Measurements from ENCODE around the gene DNAAF9. TPM values are rescaled to one million over a fixed set of nuclear protein-coding genes. Genes with fewer than 3 reads are reported as not detected.

The DNAAF9 gene
- total and polyA plus RNA-seq, 2 of the 4 experiments (the other 2 are of a cell fraction), result 7.9 to 8.2 TPM

GRCh38 chr20:3434232-3434631, 26.8 kb upstream of the DNAAF9 start:
- in situ Hi-C loops (cut with MboI; ENCODE audit: low sequenced_read_pairs) (no loop called here), dilution Hi-C loops (cut with HindIII; ENCODE audit: low sequenced_read_pairs, unreplicated experiment) (no loop called here), intact Hi-C loops (cut with micrococcal nuclease) (no loop called here)
- no TSS peak for BruUV-seq (replicated peaks)
- no peak overlapping the region for H3K4ac ChIP-seq (ENCODE audit: low read depth, low read length)
- no peak overlapping the region for H2AK5ac ChIP-seq (ENCODE audit: low read depth, low read length)
- H3K9me1 ChIP-seq (ENCODE audit: insufficient read depth, low read length), result no peaks in the 10 kb centered on the region
- no peak overlapping the region for H2BK20ac ChIP-seq (ENCODE audit: low read depth, low read length)
- no peak overlapping the region for H3K14ac ChIP-seq (replicated peaks; ENCODE audit: low read depth, low read length)
- H3K79me1 ChIP-seq (ENCODE audit: low read depth in 1 of 2, low read length in 2 of 2), result no peaks in the 10 kb centered on the region
- H3K18ac ChIP-seq (ENCODE audit: low read depth, low read length), result no peak overlapping the region
- no peak overlapping the region for H3K4me3 ChIP-seq (ENCODE audit: insufficient read depth, low read depth, low read length)
- H4K5ac ChIP-seq (ENCODE audit: low read depth, low read length), result no peak overlapping the region
- no peak overlapping the region for H2BK5ac ChIP-seq (ENCODE audit: low read depth, low read length, poor library complexity, severe bottlenecking)
- H4K8ac ChIP-seq (ENCODE audit: low read depth in 2 of 2, low read length in 2 of 2), result no peak overlapping the region
- DNase-seq (no peak), ATAC-seq (ENCODE audit: low read depth) (no peak)
- H3K4me1 ChIP-seq (ENCODE audit: control insufficient read depth, insufficient read depth, low read length), result no peaks in the 10 kb centered on the region
- H3K27ac ChIP-seq (ENCODE audit: insufficient read depth, low read length), result no peak overlapping the region
- H3K27me3 ChIP-seq (ENCODE audit: control insufficient read depth, insufficient read depth, low read length), result peaks cover 2% of the 10 kb centered on the region
- H3K9me3 ChIP-seq (ENCODE audit: control insufficient read depth, insufficient read depth, low read length), result no peaks in the 10 kb centered on the region
- no peak overlapping the region for H3K4me2 ChIP-seq (ENCODE audit: low read depth, low read length)
- H3K56ac ChIP-seq (ENCODE audit: extremely low read depth, insufficient read depth, low read length), result no peak overlapping the region
- H3K9ac ChIP-seq (ENCODE audit: low read depth, low read length), result no peak overlapping the region
- CTCF ChIA-PET, result no interaction called here
- H2BK120ac ChIP-seq (ENCODE audit: low read depth, low read length), result no peak overlapping the region
- 20% methylated on average over 1 of the region's 6 CpGs; no CpG with 5 or more reads in 1 of the 2 experiments for whole genome bisulfite sequencing, 2 experiments (ENCODE audit: extremely low coverage in 2 of 2, insufficient read length in 1 of 2)
- TF ChIP-seq CTCF (conservative IDR thresholded peaks at IDR 0.05; ENCODE audit: low read depth, low read length) (no peak), CHD1 (IDR thresholded peaks at IDR 0.05; ENCODE audit: low read depth, low read length) (no peak), MAZ (IDR thresholded peaks at IDR 0.05; ENCODE audit: borderline replicate concordance, low read depth, low read length) (no peak), CEBPB (IDR thresholded peaks at IDR 0.05; ENCODE audit: low read depth, low read length) (no peak)
- no peak overlapping the region for H4K91ac ChIP-seq (ENCODE audit: insufficient read depth, low read depth, low read length)
- H4K20me1 ChIP-seq (ENCODE audit: insufficient read depth, low read length), result no peaks in the 10 kb centered on the region
- no peak overlapping the region for H2BK15ac ChIP-seq (ENCODE audit: low read depth, low read length)
- H3K23ac ChIP-seq (ENCODE audit: low read depth, low read length), result no peak overlapping the region
- H2AK9ac ChIP-seq (replicated peaks; ENCODE audit: low read depth, low read length, poor library complexity), result no peak overlapping the region
- POLR2A ChIA-PET (ENCODE audit: unreplicated experiment), result interaction anchor here (0.5 kb wide), 1 partner anchor 106 kb away, joined by 17 read pairs; no protein-coding TSS in a partner anchor
- H2AFZ ChIP-seq (replicated peaks; ENCODE audit: low read length, poor library complexity), result no peak overlapping the region
- H3K36me3 ChIP-seq (ENCODE audit: control insufficient read depth, insufficient read depth, low read length), result no peaks in the 10 kb centered on the region

All from IMR-90 (cell line).